Caco-2 (cell line): ENCODE data around the gene IL10. TPM values are rescaled to one million over a fixed set of nuclear protein-coding genes. Genes with fewer than 3 reads are reported as not detected.

Experiments used
- BruUV-seq: library from RNA; stranded (reverse); fragments of 400-500 nt; replicated peaks from 2 replicates; lab custom pipeline; 2021; lab: Mats Ljungman, UMichigan
- CTCF ChIA-PET: fragments of 300-600 bp; sonication (Branson Sonifier 250); formaldehyde crosslinking; loops from one replicate; lab custom pipeline; 2022; ENCODE audit warnings: antibody characterized with exemption; lab: Charles Lee
- POLR2A ChIA-PET: fragments of 300-600 bp; sonication (Branson Sonifier 250); formaldehyde crosslinking; loops from one replicate; lab custom pipeline; 2022; ENCODE audit warnings: antibody characterized with exemption; lab: Charles Lee
- DNase-seq, 2 experiments: peaks; one replicate each; pipeline versions ENCODE4 v3.0.0 to v3.0.0-alpha.2; 2020 to 2022
- H3K27me3 ChIP-seq: replicated peaks from 2 replicates; pipeline ENCODE4 v1.6.0; 2011; ENCODE audit warnings: low read length; ENCODE audit not compliant: control insufficient read depth, insufficient read depth
- H3K36me3 ChIP-seq: 2 replicates; pipeline ENCODE4 v1.5.1; 2011; ENCODE audit warnings: low read length; ENCODE audit not compliant: control insufficient read depth, insufficient read depth
- H3K4me1 ChIP-seq: fragments of 250-450 bp; sonication (Bioruptor Pico); 2 replicates; pipeline ENCODE4 v1.5.1; 2020; ENCODE audit warnings: mild to moderate bottlenecking
- H3K4me3 ChIP-seq: 2 replicates; pipeline ENCODE4 v1.5.1; 2011; ENCODE audit warnings: low read depth, mild to moderate bottlenecking, control low read depth, low read length
- H3K9me3 ChIP-seq: fragments of 250-450 bp; sonication (Bioruptor Pico); 2 replicates; pipeline ENCODE4 v1.5.1; 2020; ENCODE audit warnings: mild to moderate bottlenecking, moderate library complexity
- H3K27ac Mint-ChIP-seq: one replicate; pipeline ENCODE4 v1.8.0; 2022; ENCODE audit warnings: mixed read lengths; ENCODE audit not compliant: unreplicated experiment
- H3K27me3 Mint-ChIP-seq: one replicate; pipeline ENCODE4 v1.8.0; 2022; ENCODE audit warnings: mixed read lengths; ENCODE audit not compliant: insufficient read depth, unreplicated experiment
- H3K36me3 Mint-ChIP-seq: one replicate; pipeline ENCODE4 v1.8.0; 2022; ENCODE audit warnings: mild to moderate bottlenecking, mixed read lengths; ENCODE audit not compliant: insufficient read depth, unreplicated experiment
- H3K4me1 Mint-ChIP-seq: one replicate; pipeline ENCODE4 v1.8.0; 2022; ENCODE audit warnings: low read depth, mixed read lengths; ENCODE audit not compliant: unreplicated experiment
- H3K4me3 Mint-ChIP-seq: one replicate; pipeline ENCODE4 v1.8.0; 2022; ENCODE audit warnings: mild to moderate bottlenecking, moderate library complexity, mixed read lengths; ENCODE audit not compliant: unreplicated experiment
- H3K9me3 Mint-ChIP-seq: one replicate; pipeline ENCODE4 v1.8.0; 2022; ENCODE audit warnings: mixed read lengths; ENCODE audit not compliant: unreplicated experiment
- intact Hi-C: fragments of 100-400 bp; cut with micrococcal nuclease; formaldehyde crosslinking; loops from one replicate; pipeline ENCODE4 v1.10.0; 2022; ENCODE audit not compliant: unreplicated experiment
- total RNA-seq: library from RNA; stranded (reverse); gene quantifications from 2 replicates; pipeline ENCODE4 v1.2.3, GENCODE V29; 2022
- TF ChIP-seq, protein P1 (sequence below), 2 experiments: fragments of 200-600 bp in 1 of 2; IDR thresholded peaks; 1 replicate in 1 of 2; 2 replicates in 1 of 2; pipeline versions ENCODE4 v1.5.1 to v1.8.0; 2011 to 2022; ENCODE audit warnings: antibody characterized with exemption in 1 of 2, control low read depth in 1 of 2, inconsistent platforms in 1 of 2, low read depth in 1 of 2, low read length in 1 of 2, mild to moderate bottlenecking in 1 of 2, moderate library complexity in 1 of 2; ENCODE audit not compliant: insufficient read depth in 1 of 2, severe bottlenecking in 1 of 2, unreplicated experiment in 1 of 2

The IL10 gene
- total RNA-seq, 1 experiment from 2014 or later, result not detected

DNA sequence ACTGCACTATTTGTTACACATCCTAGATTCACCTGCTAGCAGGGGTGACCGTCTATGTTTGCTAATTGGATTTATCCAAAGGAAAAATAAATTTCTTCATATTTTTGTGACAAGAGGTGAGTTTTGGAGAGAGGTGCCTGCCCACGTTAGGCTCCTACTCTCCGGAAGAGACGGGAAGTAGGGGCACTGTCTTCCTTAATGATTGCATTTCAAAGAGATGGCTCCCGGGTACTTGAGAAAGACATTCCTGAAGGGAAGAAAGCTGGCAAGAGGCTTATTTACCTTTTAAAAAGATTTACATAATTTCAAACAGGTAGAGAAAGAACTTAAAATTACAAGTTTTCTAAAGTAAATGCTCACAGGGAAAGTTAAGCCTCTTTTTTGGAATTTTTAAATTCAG lies 20.4 kb downstream of the IL10 start:
- Mint-ChIP-seq H3K27ac (no peak overlapping the region), H3K9me3 (no peaks in the 10 kb centered on the region), H3K27me3 (peaks cover 4% of the 10 kb centered on the region), H3K4me3 (no peak overlapping the region), H3K4me1 (no peaks in the 10 kb centered on the region), H3K36me3 (no peaks in the 10 kb centered on the region)
- TF ChIP-seq, protein P1, sequence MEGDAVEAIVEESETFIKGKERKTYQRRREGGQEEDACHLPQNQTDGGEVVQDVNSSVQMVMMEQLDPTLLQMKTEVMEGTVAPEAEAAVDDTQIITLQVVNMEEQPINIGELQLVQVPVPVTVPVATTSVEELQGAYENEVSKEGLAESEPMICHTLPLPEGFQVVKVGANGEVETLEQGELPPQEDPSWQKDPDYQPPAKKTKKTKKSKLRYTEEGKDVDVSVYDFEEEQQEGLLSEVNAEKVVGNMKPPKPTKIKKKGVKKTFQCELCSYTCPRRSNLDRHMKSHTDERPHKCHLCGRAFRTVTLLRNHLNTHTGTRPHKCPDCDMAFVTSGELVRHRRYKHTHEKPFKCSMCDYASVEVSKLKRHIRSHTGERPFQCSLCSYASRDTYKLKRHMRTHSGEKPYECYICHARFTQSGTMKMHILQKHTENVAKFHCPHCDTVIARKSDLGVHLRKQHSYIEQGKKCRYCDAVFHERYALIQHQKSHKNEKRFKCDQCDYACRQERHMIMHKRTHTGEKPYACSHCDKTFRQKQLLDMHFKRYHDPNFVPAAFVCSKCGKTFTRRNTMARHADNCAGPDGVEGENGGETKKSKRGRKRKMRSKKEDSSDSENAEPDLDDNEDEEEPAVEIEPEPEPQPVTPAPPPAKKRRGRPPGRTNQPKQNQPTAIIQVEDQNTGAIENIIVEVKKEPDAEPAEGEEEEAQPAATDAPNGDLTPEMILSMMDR (IDR thresholded peaks at IDR 0.05; ENCODE audit: insufficient read depth in 1 of 2, low read depth in 1 of 2, low read length in 1 of 2, severe bottlenecking in 1 of 2, unreplicated experiment in 1 of 2), result no peak
- ChIA-PET CTCF (no interaction called here), POLR2A (no interaction called here)
- Histone ChIP-seq H3K4me1 (no peaks in the 10 kb centered on the region), H3K27me3 (no peaks in the 10 kb centered on the region), H3K36me3 (no peaks in the 10 kb centered on the region), H3K4me3 (no peak overlapping the region), H3K9me3 (no peaks in the 10 kb centered on the region)
- no peak for DNase-seq
- no TSS peak for BruUV-seq
- intact Hi-C loops, result no loop called here

DNA sequence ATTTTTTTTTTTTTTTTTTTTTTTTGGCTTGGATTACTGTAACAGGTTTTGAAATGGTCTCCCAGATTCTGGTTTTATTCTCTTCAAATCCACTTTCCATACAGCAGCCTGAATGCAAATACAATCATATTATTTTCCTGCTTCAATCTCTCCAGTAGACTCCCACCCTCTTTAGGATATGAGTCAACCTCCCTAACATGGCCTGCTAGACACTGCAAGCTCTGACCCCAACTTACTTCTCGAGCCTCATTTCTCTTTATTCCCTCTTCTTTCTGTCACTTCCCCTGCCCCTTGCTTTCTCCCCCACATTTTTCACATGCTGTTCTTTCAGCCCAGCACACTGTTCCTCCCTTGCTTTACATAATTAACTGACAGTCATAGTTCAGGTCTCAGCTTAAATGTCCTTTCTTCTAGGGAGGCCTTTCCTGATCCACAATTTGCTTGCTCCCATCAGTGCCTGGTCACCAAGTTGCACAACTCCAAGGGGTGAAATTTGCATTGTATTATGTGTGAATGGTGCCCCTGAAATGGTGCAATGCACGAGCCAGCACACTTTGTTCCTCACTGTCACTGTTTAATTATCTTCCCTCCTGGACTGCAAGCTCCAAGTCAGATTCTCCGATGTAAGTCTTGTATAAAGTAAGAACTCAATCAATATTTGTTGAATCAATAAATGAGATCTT lies 23.8 kb downstream of the IL10 start:
- DNase-seq, result no peak
- no peak overlapping the region for H3K27ac Mint-ChIP-seq
- Histone ChIP-seq H3K4me3 (no peak overlapping the region), H3K27me3 (no peaks in the 10 kb centered on the region), H3K4me1 (no peaks in the 10 kb centered on the region), H3K9me3 (no peaks in the 10 kb centered on the region), H3K36me3 (no peaks in the 10 kb centered on the region)
- ChIA-PET CTCF (interaction anchor here (0.6 to 0.9 kb wide), 3 partner anchors 14 to 60 kb away, joined by 3 to 6 read pairs (median 3); no protein-coding TSS in a partner anchor), POLR2A (no interaction called here)
- peaks cover 4% of the 10 kb centered on the region for H3K27me3 Mint-ChIP-seq
- BruUV-seq, result no TSS peak
- no peak overlapping the region for H3K4me3 Mint-ChIP-seq
- TF ChIP-seq, protein P1 (IDR thresholded peaks at IDR 0.05; ENCODE audit: insufficient read depth in 1 of 2, low read depth in 1 of 2, low read length in 1 of 2, severe bottlenecking in 1 of 2, unreplicated experiment in 1 of 2), result no peak
- no peaks in the 10 kb centered on the region for H3K4me1 Mint-ChIP-seq
- intact Hi-C loops, result no loop called here
- H3K9me3 Mint-ChIP-seq, result no peaks in the 10 kb centered on the region
- H3K36me3 Mint-ChIP-seq, result no peaks in the 10 kb centered on the region

DNA sequence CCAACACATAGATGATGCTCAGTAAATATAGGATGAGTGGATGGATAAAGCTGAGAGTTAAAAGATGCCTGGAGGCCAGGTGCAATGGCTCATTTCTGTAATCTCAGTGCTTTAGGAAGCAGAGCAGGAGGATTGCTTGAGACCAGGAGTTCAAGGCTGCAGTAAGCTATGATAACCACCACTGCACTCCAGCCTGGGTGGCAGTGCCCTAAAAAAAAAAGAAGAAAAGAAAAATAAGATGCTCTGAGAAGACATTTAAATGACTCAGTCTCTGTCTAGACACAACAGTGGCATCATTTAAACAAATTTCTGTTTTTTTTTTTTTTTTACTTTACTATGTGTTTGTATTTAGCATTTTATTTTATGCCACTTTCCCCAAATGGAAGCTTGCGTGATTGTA lies 27.0 kb downstream of the IL10 start:
- Histone ChIP-seq H3K4me3 (no peak overlapping the region), H3K4me1 (no peaks in the 10 kb centered on the region), H3K27me3 (no peaks in the 10 kb centered on the region), H3K36me3 (no peaks in the 10 kb centered on the region), H3K9me3 (no peaks in the 10 kb centered on the region)
- POLR2A ChIA-PET, result no interaction called here
- no peak for DNase-seq
- Mint-ChIP-seq H3K36me3 (peaks cover 7% of the 10 kb centered on the region), H3K27ac (no peak overlapping the region), H3K4me1 (no peaks in the 10 kb centered on the region), H3K4me3 (no peak overlapping the region), H3K9me3 (no peaks in the 10 kb centered on the region), H3K27me3 (no peaks in the 10 kb centered on the region)
- intact Hi-C loops, result no loop called here
- TF ChIP-seq, protein P1 (IDR thresholded peaks at IDR 0.05; ENCODE audit: insufficient read depth in 1 of 2, low read depth in 1 of 2, low read length in 1 of 2, severe bottlenecking in 1 of 2, unreplicated experiment in 1 of 2), result no peak
- BruUV-seq, result no TSS peak
- CTCF ChIA-PET, result interaction anchor here (0.6 to 0.8 kb wide), 2 partner anchors 23 to 237 kb away, joined by 3 to 4 read pairs; no protein-coding TSS in a partner anchor
